Bone marrow (tissue), 2 donors: ENCODE data around the gene TOP3A.
"Not testable (repeated sequence)": the region's sequence is repeated elsewhere in the genome, so short reads cannot be mapped to it uniquely, and the experiment has no call there.

Experiments used
- DNase-seq, 2 donors: peaks; one replicate each; lab custom pipeline; 2025; lab: John Stamatoyannopoulos, UW

Gene TOP3A

DNA sequence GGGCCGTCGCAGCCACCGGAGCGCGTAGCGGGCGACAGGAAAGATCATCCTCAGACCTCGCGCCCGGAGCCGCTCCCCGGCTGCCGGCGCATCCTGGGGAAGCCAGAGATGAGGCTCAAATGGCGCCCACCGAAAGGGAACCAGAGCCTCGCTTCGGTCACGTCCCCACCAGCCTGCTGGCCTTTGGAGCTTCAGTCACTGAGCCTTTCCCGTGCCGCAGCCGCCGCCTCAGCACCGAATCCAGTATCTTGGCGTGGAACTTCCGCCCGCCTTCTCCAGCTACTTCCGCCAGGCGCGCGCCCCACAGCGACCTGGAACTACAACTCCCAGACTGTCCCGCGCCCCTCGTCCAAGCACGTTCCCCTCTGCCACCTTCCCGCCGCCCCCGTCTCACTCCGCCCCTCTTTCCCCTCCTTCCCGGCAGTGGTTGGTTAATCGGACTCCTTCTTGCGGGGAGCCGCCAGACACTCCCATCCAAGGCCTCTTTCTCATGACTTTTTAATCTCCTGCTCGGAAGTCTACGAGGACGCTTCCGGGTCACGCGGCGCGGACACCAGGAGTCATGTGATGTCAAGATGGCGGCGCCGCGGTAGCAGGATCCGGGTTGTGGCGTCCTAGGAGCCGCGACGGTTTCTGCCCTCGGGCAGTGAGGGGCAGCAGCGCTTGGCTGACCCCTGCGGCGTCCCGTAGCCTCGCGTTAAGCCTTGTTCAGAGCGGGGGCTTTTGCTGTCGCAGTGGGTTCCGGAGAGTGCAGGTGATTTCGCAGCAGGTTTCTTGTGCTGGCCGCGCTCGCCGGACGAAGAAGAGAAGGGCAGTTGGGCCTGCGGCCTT is at the start of gene TOP3A, which contains the start of gene SMCR8:
Gene TOP3A, minus strand, starts transcription at position 264 of the 831 bp plus-strand sequence. Its CDS starts 216 bp downstream, at position 48.
Gene SMCR8, plus strand, starts transcription at position 563 of the 831 bp plus-strand sequence. CDS start 497 bp downstream, outside the sequence.
- DNase-seq: peak; percentile 93 to 99

- DNase-seq: no peak
Observed at GRCh38 chr17:18364166-18364565, 49.4 kb upstream of the TOP3A start.

GRCh38 chr17:18363101-18364049 is 48.6 kb upstream of the TOP3A start, which contains the start of gene SHMT1:
SHMT1 (minus strand) TSS chr17:18363550; CDS start chr17:18355981, 7,569 bp downstream.
- peak; percentile 54 to 61 for DNase-seq

DNA sequence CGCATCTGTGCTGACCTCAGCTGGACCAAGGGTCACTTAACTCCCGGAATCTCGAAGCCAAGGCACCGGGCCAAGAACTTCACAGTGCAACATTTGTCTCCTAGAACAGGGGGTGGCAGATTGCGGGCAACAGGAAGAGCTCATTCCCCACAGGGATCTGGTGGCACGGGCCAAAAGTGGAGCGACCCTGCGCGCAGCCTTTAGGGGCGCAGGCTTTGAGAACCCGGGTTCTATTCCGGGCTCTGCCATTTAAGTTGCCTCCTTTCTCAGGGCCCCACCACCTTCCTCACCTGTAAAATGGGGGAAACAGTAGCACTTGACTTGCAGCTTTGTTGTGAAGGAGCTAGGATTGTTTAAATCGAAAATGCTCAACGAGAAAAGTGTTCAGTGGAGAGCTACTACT is 47.9 kb upstream of the TOP3A start:
- DNase-seq: peak in 1 of 2 donors; percentile 13

DNA sequence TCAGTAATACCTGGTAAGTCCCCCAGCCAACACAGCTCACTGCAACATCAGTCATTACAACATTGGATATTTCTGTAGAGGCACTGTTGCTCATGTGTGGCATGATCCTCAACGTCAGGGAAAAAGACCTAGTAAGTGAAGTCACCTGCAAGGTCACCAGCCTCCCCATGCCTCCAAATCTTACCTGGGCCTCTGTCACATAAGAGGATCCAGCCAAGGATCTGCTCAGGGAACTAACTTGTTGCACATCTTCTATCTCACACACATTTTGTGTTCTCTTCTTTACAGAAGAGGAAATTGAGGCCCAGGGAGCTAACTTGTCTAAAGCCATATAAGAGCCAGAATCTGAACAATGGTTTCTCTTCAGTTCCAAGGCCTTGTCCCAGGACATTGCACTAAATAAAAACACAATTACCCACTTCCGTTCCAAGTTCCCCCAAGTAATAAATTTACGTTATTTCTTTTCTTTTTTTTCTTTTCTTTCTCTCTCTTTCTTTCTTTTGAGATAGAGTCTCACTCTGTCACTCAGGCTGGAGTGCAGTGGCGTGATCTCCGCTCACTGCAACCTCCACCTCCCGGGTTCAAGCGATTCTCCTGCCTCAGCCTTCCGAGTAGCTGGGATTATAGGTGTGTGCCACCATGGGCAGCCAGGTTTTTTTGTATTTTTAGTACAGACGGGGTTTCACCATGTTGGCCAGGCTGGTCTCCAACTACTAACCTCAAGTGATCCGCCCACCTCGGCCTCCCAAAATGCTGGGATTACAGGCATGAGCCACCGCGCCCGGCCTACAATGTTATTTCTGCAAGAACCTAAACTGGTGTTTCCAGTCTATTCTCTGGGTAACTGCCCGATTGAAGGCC is 47.3 kb upstream of the TOP3A start:
- no peak for DNase-seq

GRCh38 chr17:18360518-18360917 is 45.7 kb upstream of the TOP3A start:
- DNase-seq: no peak

DNA sequence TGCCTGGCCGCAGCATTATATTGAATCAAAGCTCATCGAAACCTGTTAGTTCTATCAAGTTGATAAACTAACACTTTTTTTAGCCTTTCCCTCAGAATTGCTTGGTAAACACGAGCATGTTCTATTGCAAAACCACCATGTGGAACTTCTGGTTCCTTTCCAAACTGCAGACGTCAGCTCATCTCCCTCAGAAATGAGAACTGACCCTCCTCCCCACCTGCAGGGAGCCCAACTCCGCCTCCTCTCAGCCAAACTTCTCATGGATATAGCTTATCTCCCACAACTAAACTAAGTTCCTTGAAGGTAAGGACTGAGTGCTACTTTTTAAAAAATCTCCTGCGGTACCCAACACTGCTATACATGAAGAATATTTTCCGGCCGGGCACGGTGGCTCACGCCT is 41.8 kb upstream of the TOP3A start:
- DNase-seq: no peak

- no peak for DNase-seq
Observed at GRCh38 chr17:18353541-18353940, 38.7 kb upstream of the TOP3A start.

DNA sequence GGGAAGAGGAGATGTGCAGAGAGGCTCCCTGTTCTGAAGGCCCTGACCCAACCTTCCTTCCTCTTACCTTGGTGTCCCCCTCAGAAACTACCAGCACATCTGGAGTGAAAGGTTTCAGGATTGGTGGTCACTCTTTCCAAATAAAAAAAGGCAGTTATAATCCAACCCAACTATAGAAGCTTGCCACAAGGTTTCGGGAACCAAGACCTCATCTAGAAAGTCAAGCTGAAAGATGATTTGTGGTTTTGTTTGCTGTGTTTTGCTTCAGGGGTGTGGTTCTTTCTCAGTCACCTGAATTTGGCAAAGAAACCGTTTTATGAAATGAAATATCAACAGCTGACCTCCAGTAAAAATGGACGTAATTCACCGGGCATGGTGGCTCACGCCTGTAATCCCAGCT is 29.2 kb upstream of the TOP3A start:
- DNase-seq: no peak

DNA sequence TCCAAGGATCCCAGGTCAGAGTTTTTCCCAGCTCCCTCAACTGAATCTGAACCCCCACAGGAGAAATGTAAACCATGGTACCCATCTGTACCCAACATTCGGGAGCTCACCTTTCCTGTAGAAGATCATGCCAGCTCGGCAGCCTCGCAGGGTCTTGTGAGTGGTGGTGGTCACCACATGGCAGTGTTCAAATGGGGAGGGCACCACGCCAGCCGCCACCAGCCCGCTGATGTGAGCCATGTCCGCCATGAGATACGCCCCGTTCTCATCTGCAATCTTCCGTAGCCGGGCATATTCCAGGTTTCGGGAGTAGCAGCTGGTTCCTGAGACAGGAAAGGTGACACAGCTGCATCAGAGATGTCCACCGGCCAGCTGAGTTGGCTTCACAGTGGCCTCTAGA is 25.1 kb upstream of the TOP3A start:
- DNase-seq: no peak

DNA sequence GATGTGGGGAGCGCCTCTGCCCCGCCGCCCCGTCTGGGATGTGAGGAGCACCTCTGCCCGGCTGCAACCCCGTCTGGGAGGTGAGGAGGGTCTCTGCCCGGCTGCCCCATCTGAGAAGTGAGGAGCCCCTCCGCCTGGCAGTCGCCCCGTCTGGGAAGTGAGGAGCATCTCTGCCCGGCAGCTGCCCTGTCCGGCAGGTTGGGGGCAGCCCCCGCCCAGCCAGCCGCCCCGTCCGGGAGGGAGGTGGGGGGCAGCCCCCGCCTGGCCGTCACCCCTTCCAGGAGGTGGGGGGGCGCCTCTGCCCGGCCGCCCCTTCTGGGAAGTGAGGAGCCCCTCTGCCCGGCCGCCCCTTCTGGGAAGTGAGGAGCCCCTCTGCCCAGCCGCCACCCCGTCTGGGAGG is 23.4 kb upstream of the TOP3A start:
- DNase-seq: not testable (repeated sequence)

DNA sequence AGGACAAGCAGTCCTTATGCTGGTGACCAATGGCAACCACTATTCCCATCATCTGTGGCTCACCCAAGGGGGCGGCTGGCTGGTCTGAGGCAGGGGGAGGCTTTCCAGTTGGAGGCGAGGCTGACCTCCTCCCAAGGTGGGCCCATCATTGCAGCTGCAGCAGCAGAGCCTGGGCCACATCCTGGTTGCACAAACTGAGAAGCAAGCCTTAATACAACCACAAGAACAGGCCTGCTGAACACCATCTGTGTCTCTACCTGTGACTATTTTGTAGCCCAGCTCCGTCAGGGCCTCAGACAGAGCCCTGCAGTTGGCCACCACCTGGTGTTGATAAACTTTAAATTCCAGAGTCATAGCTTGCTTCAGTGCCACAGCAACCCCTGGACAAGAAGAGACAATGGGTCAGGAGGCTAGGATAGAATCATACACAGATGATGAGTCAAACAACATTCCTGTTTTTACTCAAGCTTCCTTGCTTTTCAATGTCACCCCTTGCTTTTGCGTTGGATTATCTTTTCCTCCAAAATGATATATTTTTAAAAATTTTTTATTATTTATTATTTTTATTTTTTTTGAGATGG is 18.2 kb upstream of the TOP3A start:
- DNase-seq: no peak

DNA sequence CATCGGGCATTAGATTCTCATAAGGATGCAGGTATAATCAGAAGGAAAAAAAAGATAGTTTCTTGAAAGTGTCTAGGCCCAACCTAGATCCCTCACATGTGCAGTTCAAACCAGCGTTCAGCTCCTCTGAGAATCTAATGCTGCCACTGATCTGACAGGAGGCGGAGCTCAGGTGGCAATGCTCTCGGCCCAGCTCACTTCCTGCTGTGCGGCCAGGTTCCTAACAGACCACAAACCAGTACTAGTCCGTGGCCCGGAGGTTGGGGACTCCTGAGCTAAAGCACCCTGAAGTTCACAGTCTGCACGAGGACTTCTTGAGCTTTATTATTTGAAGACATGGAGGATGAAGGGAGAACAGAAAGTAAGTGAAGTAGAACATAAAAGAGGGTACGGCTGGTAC is 17.1 kb upstream of the TOP3A start:
- DNase-seq: no peak

GRCh38 chr17:18328643-18329204 is 13.9 kb upstream of the TOP3A start:
- no peak for DNase-seq

DNA sequence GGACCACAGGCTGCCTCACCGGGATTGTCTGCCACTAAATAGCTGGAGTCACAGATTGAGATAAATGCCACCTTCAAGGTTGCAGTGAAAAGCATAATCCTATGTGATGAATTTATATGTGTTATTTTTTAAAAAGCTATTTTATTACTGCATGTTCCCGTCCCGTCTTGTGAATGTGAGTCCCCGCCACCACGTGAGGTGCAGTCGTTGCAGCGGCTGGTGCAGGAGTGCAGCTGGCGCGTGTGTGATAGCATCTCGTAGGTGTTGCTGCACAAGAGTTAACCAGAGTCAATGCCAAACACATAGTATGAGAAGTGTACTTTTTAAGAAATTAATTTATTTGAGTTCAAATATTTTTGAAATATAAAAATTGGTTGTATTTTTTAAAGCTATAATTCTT is 12.8 kb upstream of the TOP3A start:
- no peak for DNase-seq

GRCh38 chr17:18327093-18327492 is 12.3 kb upstream of the TOP3A start:
- DNase-seq: no peak

DNA sequence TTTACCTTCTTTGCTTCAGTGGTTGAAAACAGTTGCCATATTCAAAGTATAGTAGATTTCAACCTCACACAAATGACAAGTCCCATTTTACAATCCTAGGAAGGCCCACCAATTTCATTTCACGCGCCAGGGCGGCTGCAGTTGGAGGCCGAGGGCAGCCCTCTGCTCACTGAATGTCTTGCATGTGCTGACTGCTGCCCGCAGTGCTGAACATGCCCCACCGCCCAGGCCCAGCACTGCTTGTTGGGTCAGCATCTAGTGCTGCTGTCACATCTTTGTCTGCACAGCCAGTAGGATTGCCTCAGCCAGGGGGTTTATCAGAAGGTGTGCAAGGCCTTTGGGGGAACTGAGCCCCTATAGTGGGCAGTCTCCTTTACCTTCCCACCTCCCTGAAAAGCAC is 11.8 kb upstream of the TOP3A start:
- no peak for DNase-seq

DNA sequence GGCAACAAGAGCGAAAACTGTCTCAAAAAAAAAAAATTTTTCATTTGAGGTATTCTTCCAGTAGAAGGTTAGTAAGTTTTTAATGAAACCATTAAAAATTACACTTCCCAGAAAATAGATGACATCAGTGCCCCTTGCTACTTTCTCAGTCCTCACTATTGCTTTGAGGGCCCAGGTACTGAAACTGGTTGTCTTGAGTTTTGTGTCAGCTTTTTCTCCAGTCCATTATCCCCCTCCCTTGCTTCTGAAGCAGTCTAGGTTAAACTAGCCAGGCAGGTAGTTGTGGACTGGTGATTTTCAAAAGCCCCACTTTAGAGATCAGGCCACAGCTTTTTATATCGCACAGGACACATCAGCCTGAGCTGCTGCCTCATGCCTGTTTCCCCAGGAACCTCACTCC is 11.2 kb upstream of the TOP3A start:
- DNase-seq: no peak

- no peak for DNase-seq
Observed at GRCh38 chr17:18324140-18325050, 9.6 kb upstream of the TOP3A start.
